Dermis blood vessel endothelial cell (primary cell): ENCODE results near the gene CITED4. TPM values are rescaled to one million over a fixed set of nuclear protein-coding genes. Genes with fewer than 3 reads are reported as not detected.

Experiments used
- DNase-seq: peaks from one replicate; pipeline ENCODE4 v3.0.0; 2010
- total RNA-seq: library from RNA; depleted of rRNA; stranded (reverse); fragments of >200 nt; gene quantifications from 2 replicates; pipeline ENCODE4 v1.2.3, GENCODE V29; 2014

The CITED4 gene
- total RNA-seq, 1 donor from 2014 or later, result 8.0 TPM

DNA sequence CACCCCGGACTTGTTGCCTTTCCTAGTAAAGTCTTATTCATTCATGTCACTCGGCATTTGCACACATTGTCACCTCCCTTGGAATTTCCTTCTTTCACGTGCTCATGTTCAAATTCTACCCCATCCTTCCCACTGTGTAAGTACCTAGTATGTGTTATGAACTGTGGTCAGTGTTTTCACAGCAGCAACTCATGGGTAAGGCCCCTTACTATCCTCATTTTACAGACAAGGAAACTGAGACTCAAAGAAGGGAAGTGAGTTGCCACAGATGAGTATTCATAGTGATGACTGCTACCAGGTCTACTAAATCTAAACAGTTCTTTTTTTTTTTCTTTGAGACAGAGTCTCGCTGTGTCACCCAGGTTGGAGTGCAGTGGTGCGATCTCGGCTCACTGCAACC is 10.5 kb downstream of the CITED4 start:
- no peak for DNase-seq

DNA sequence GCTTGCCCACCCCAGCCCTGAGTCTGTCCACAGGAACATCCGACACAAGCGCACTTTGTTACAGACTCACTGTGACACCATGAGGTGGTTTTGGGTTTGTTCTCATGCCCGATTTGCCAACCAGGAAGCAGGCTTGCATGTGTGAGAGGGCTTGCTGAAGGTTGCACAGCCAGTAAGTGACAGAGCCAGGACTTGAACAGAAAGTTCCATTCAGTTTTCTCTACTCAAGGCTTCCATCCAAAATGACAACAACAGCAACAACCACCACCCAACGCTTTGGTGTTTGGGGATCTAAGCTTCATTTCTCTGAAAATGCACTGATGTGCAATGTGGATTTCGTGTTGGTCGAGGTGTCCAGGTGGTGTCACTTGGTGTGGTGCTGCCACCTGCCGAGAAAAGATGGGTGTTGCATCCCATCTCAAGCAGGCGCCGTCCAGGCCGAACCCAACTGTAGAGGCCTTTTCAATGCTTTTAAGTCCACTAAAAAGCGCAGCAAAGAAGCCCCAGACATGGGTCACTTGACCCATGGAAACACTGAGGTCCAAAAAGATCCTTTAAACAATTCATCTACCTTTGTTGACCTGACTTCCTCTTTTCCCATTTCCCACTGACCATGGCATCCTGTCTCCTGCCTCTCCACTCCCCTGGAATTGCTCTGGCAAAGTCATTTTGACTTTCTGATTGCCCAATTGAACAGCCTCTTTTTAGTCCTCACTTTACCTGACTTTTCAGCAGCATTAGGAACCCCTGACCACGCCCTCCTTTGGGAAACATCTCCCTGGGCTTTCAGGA is 12.2 kb downstream of the CITED4 start:
- DNase-seq, result peak; percentile 80

DNA sequence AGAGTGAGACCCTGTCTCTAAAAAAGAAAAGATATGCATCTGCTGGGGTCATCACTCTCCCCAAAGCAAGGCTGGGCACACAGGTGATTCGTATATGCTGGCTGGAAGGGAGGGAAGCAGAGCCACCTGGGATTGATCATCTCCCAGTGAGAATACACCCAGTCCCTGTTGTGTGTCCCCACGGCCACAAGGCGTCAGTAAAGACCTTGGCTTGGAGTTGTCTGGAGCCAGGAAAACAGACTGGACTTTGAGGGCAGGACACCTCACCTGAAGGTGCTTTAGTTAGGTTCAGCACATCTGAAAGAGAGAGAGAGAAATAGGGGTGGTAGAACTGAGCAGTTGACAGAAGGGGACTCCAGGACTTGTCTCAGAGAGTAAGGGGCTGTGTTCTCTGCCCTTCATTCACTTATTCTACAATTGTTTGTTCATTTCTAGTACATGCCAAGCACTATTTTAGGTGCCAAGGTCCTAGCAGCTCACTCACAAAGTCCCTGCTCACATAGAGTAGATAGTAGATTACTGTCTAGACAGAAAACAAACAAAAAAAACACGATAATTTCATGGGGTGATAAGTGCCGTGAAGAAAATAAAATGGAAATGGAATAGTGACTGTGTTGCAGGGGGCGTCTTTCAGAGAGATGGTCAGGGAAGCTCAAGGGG is 13.5 kb downstream of the CITED4 start:
- peak; percentile 83 for DNase-seq

DNA sequence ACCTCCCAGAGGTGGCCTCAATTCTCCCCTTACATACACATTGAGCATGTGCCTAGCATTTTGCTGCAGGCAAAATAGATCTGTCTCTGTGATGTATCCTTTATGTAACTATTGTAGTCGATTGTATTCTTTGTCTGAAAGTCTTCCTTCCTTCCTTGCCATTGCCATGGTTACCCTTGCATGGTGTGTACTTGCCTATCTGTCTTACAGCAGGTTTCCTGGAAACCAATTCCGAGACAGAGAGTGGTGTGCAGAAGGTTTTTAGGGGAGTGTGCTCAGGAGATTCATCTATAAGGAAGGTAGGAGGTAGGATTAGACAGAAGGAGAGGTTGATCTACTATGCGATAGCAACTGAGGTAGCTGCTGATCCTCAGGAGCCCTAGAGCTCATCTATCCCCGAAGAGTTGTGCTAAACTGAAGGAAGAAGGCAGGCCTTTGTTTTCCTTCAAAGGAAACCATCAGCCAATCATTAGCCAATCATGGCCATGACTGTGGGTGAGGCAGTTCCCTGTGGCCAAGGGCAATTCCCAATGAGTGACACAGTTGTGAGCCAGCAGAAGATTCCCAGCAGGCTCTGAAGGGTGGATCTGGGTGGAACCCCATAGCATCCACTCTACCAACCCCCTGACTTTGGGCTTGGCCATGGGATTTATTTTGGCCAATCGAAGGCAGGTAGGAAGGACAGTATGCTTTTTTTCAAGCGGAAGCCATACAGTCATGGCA is 15.0 kb downstream of the CITED4 start:
- peak; percentile 60 for DNase-seq

DNA sequence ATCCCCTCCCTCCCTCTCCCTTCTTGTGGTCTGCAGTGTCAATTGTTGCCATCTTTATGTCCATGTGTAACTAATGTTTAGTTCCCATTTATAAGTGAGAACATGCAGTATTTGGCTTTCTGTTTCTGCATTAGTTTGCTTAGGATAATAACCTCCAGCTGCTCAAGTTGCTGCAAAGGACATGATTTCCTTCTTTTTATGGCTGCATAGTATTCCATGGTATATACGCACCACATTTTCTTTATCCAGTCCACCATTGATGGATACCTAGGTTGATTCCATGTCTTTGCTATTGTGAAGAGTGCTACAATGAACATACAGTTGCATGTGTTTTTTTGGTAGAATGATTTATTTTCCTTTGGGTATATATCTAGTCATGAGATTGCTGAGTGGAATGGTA is 16.3 kb downstream of the CITED4 start:
- DNase-seq, result no peak

DNA sequence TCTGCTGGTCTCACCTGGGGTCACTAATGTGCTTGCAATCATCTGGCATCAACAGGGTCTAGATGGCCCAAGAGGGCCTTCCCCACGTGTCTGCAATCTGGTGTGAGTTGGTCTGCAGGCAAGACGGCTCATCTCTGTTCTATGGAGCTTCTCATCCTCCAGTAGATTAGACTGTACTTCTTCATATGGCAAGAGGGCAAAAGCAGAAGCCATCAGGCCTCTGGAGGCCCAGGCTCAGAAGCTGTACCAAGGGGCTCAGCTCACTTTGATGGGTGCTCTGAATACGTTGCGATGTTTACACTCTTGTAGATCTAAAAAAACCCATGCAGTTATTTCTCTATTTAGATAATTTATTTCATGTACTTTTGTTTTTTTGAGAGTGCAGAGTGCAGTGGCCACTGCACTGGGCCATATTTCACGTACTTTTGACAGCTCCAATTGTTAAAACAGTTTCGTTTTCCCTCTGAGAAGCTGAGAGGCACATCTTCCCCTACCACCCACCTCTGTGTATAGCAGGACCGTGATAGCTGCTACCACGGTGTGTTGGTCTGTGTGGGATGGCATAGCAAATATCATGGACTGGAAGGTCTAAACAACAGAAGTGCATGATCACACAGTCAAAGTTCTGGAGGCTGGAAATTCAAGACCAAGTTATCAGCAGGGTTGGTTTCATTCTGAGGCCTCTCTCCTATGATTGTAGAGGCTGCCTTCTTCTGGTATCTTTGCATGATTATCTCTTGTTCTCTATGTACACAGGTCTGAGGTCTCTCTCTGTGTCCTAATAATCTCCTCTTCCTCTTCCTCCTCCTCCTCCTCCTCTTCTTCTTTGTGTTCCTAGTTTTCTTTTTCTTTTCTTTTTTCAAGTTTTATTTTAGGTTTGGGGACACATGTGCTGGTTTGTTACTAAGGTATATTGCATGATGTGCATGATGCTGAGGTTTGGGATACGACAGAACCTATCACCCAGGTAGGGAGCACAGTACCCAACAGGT is 17.0 kb downstream of the CITED4 start:
- DNase-seq, result no peak

DNA sequence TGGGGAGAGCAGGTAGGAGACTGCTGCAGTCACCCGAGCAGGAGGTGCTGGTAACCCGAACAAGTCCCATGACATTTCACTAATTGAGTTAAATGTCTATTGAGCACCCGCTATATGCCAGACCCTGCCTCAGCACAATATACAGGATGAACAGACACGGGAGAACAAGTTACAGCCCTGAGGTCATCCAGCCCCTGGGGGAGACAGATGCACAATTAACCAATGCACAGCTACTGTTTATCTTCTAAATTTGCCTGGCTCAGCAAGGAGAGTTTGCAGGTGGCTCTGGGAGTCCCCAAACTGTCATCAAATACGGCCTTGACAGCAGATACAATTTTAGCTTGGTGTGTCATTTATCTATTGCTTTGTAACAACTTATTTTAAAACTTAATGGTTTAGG is 18.1 kb downstream of the CITED4 start:
- DNase-seq, result no peak

DNA sequence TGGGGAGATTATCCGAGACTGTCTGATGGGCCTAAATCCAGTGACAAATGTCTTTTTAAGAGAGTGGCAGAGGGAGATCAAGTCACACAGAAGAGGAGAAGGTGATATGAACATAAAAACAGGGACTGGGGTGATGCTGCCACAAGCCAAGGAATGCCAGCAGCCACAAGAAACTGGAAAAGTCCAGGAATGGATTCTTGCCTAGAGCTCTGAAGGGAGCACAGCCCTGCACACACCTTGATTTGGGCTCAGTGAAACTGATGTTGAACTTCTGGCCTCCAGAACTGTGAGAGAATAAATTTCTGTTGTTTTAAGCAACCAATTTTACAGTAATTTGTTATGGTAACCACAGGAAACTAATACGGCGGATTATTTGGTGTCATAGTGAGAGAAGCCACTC is 19.5 kb downstream of the CITED4 start:
- DNase-seq, result no peak

DNA sequence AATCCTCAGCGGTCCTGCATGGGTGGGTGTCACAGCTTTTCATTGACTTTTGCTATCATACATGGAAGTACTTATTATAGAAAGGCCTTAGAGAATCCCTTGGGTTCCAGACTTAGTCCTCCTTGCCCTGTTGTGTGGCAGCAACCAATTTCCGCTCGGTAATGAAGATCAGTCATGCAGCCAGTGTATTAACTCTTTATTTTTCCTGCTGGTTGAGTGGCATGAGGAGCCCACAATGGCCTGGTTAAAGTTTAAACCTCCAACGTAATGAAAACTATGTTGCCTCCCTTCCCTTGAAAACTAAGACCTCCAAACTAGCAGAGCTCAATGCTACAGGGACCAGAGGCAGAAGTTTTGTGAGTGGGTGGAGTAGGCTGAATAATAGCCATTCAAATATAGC is 20.0 kb downstream of the CITED4 start:
- no peak for DNase-seq

DNA sequence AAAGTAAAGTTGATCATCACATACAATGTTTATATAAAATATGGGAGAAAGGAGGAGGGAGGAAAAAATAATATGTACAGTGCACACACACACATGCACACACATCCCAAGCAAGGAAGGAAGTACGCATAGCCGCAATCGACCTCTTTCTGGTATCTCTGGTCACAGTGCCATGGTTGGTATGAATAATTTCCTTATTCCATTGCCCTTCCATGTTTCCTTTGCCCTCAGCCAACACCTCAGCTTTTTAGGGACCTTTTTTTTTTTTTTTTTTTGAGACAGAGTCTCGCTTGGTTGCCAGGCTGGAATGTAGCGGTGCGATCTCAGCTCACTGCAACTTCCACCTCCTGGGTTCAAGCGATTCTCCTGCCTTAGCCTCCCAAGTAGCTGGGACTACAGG is 20.6 kb downstream of the CITED4 start:
- peak; percentile 34 for DNase-seq

DNA sequence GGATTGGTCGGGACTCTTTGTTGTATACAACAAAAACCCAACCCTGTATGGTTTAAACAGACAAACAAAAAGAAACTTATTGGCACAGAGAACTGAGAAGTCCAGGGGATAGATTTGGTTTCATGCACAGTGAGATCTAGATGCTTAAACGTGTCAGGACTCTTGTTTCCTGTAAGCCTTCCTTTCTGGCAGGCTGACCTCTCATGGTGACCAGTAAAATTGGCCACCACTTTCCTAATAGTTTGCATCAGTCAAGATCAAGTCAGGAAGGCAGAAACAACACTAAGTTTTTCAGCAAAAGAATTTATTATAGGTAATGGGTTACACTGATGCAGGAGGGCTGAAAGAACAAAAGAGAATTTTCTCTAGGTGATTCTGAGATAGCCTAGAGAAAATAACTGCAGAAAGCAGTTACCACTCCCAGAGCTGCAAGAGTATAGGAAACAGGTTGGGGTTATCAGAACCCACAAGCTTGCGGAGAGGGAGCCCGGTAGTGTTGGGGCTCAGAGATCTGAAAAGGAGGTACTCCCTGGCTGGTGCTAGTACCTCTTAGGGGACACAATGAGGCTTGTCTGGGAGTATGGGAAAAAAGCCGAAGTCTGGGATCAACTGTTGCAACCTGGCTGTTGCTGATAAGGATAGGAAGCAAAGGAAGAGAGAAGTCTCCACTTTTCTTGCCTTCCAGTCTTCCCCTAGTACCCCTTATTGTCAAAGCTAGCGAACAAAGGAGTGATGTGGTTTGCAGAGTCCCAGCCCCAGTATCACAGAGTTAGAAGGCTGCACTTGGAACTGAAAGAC is 21.4 kb downstream of the CITED4 start:
- DNase-seq, result peak; percentile 31

DNA sequence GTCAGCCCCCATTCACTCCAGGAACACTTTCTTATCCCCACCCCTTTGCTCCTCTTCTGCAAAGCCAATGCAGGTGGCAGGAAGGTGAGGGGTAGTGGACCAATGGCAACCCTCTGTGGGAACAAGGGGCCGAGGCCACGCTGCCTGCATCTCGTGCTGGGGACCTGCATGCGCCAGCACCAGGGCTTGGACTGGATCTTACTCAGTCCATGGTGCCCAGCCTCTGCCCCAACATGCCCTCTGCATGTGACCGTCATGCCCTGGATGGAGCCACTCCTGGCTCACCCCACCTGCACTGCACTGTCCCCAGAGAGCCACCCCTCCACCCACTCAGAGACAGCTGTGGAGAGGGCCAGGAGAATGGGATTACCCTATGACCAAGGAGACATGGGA is 22.2 kb downstream of the CITED4 start:
- no peak for DNase-seq

DNA sequence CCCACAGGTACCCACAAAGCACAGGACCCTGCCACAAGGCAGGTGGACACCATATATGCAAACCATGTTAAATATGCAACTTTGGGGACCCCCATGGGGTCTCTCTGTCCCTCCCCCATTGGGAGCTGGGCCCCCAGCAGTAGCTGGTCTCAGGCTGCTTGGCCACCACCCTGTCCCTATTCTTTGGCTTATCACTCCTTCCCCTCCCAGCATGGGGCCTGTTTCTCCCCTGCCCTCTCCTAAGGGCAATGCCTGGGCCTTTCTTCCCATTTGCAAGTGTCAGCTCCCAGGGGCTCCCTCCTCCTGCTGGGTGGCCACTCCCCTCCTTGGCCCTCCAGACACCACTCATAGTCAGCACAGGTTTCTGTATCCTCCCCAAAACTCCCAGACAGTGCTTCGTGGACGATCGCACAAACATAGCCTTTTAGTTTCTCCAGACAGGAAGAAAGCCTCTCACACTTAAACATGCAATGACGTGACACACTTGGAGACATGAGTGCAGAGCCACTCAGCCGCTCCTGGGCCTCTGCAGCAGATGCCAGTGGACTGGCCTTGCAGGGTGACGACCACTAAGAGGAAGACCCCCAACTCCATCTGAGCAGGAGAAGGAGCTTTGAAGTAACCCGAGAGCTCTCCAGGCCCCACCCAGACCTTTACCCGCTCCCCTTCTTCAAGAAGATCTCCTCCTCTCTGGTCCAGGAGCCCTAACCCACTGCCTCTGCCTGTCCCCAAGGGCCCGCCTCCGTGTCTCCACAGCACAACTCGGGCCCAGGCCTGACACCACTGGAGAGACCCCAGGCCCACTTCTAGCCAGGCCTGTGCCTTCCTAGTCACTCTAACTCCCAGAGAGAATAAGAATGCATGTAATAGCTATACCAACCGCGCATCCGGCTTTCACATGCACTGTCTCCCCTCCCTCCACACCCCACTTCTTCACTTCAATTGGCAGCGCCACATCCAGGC is 22.9 kb downstream of the CITED4 start:
- no peak for DNase-seq

DNA sequence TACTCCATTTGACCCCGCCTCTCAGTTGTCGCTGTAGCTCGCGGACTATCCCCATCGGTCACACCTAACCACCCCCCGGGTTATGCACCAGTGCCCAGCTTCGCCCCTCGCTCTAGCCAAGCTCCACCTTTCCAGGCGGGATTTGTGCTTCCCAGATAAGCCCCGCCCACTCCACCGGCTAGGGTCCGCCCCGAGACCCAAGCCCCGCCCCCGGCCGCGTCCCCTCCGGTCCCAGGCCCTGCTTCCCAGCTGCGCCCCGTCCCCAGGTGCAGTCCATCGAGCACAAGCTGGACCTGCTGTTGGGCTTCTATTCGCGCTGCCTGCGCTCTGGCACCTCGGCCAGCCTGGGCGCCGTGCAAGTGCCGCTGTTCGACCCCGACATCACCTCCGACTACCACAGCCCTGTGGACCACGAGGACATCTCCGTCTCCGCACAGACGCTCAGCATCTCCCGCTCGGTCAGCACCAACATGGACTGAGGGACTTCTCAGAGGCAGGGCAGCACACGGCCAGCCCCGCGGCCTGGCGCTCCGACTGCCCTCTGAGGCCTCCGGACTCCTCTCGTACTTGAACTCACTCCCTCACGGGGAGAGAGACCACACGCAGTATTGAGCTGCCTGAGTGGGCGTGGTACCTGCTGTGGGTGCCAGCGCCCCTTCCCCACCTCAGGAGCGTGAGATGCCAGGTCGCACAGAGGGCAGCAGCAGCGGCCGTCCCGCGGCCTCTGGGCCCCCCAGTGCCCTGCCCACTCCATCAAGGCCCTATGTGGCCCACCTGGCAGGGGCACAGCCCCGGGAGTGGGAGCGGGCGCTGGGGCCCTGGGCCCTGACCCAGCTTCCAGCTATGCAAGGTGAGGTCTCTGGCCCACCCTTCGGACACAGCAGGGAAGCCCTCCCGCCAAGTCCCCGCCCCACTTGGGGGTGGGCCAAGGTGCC is 23.9 kb downstream of the CITED4 start:
- no peak for DNase-seq

DNA sequence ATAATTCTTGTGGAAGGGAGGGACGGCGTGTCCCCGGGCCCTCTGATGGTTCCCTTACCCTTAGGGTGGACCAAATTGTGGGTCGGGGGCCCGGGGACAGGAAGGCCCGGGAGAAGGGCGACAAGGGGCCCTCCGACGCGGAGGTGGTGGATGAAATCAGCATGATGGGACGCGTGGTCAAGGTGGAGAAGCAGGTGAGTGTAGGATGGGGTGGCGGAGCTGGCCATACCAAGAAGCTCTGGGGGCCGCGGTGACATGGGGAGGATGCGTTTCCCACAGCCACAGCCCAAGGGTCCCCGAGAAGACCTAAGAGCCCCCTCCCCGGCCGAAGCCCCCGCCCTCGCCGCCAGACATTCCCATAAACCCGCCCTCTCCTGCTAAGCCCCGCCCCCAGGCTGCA is 24.6 kb downstream of the CITED4 start:
- DNase-seq, result no peak

DNA sequence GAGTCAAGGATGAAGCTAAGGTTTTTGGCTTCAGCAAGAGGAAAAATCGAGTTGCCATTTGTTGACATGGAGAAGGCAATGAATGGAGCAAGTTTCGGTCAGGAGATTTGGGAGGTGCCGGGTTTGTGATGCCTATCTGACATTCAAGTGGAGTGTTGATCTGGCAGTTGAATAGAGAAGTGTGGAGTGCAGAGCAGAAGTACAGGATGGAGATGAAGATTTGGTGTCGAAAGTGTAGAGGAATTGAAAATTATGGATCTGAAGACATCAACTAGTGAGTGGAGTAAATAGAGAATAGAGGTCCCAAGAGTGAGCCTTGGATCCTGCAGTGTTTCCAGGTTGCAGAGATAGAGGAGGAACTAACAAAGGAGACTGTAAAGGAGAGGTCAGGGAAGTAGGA is 25.9 kb downstream of the CITED4 start:
- DNase-seq, result no peak

DNA sequence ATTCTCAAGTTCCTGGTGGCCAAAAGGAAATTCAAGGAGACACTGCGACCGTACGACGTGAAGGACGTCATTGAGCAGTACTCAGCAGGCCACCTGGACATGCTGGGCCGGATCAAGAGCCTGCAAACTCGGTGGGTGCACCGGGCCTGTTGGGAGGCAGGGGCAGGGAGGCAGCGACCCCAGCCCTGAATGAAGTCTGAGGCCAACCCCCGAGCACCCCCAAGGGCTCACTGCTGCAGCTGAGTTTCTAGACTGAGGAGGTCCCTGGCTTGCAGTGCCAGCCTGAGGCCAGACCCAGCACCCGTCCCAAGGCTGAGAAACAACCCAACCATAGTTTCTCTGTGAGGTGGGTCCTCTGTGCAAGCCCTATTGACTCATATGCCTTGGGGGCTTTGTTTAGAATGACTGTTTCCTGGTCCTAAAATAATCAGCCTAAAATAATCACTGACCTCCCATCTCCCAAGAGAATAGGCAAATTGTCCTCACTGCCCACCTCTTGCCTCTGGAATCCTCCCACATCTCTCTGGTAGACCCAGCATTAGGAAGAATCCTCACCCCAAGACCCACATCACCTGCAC is 27.1 kb downstream of the CITED4 start:
- DNase-seq, result no peak

DNA sequence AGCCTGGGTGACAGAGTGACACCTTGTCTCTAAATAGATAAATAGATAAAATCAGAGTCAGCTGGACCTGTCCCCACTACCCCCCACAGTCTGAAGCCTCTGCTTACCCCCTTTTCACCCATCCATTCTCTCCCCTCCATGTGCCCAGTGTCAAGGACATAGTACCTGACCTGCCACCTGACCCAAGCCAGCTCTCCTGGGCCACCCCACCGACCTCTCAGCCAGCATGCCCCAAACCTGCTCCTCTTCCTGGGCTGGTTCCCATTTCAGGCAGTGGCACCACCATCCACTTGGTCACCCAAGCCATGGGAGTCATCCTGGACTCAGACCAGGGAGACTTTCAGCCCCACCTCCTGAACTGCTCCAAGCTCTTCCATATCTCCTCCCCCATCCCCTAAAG is 28.2 kb downstream of the CITED4 start:
- no peak for DNase-seq
